Aorta (tissue), 5 donors: Measurements from ENCODE around the gene MACROD2. TPM values are rescaled to one million over a fixed set of nuclear protein-coding genes. Genes with fewer than 3 reads are reported as not detected.
"Not testable (repeated sequence)": the region's sequence is repeated elsewhere in the genome, so short reads cannot be mapped to it uniquely, and the experiment has no call there.

Experiments used
- ATAC-seq: fragments of 200-7000 bp; cut with Tn5 transposase; one replicate; pipeline ENCODE4 v1.9.1; 2022; ENCODE audit warnings: moderate library complexity; ENCODE audit not compliant: low FRiP score
- DNase-seq, 2 donors: peaks; one replicate each; pipeline ENCODE4 v3.0.0-alpha.2; 2020
- H3K27ac ChIP-seq, 2 donors: one replicate each; pipeline ENCODE4 v1.5.1; 2013; ENCODE audit warnings: low read length in 2 of 2, mild to moderate bottlenecking in 2 of 2, moderate library complexity in 2 of 2, control low read depth in 1 of 2, inconsistent platforms in 1 of 2, low read depth in 1 of 2
- H3K27me3 ChIP-seq, 2 donors: one replicate each; pipeline ENCODE4 v1.6.1; 2013; ENCODE audit warnings: control low read depth in 1 of 2, low read length in 1 of 2, mild to moderate bottlenecking in 1 of 2, moderate library complexity in 1 of 2; ENCODE audit not compliant: insufficient read depth in 2 of 2, control insufficient read depth in 1 of 2
- H3K36me3 ChIP-seq, 2 donors: one replicate each; pipeline ENCODE4 v1.6.1; 2013; ENCODE audit warnings: control low read depth in 1 of 2, low read length in 1 of 2, mild to moderate bottlenecking in 1 of 2; ENCODE audit not compliant: insufficient read depth in 2 of 2, control insufficient read depth in 1 of 2
- H3K4me1 ChIP-seq, 2 donors: one replicate each; pipeline ENCODE4 v1.6.1; 2013; ENCODE audit warnings: low read length in 2 of 2, control low read depth in 1 of 2, mild to moderate bottlenecking in 1 of 2, moderate library complexity in 1 of 2; ENCODE audit not compliant: insufficient read depth in 2 of 2, control insufficient read depth in 1 of 2
- H3K4me3 ChIP-seq, 2 donors: one replicate each; pipeline ENCODE4 v1.5.1; 2013; ENCODE audit warnings: low read length in 2 of 2, control low read depth in 1 of 2, mild to moderate bottlenecking in 1 of 2
- H3K9me3 ChIP-seq: one replicate; pipeline ENCODE4 v1.6.1; 2013; ENCODE audit warnings: mild to moderate bottlenecking, low read length; ENCODE audit not compliant: control insufficient read depth
- WGBS, 2 donors: extraction: QIAGEN DNeasy Blood & Tissue Kit; methylation state at CpG; one replicate each; pipeline ENCODE4 v1.1.7; 2013; 5-methylcytosine and 5-hydroxymethylcytosine counted together
- intact Hi-C, 2 donors: fragments of 100-400 bp; cut with DNase I; formaldehyde crosslinking; loops; one replicate each; pipeline versions ENCODE4 v1.14.2 to v1.15.0; 2022
- polyA plus RNA-seq, 2 donors: library from polyadenylated mRNA; stranded (reverse); fragments of 200-250 nt; gene quantifications; one replicate each; pipeline ENCODE4 v1.2.3, GENCODE V29; 2013
- total RNA-seq, 2 donors: library from RNA; stranded (reverse); fragmentation: NEBNext Ultra II Directional; extraction: Animal tissue kit (Norgen Biotek cat#: 25700); gene quantifications; one replicate each; pipeline ENCODE4 v1.2.1, GENCODE V29; 2021
- donor health status: healthy with polysubstance abuse.
- donor health status: Bipolar disorder and iron deficiency.
- donor health status: DM: no; HTN: no; CAD: no.
- donor health status: DM: no; HTN: no; CAD: no.
- donor health status: DM: yes; HTN: yes; CAD: no.

MACROD2 gene
- total and polyA plus RNA-seq, 4 donors = 0.90 to 11.2 (median 4.8) TPM

- ATAC-seq = no peak
- WGBS, 2 donors = 94 to 97% methylated on average over 1 of the region's 1 CpG
- intact Hi-C loops = no loop called here
- no peaks in the 10 kb centered on the region for H3K27me3 ChIP-seq
- no peaks in the 10 kb centered on the region for H3K4me1 ChIP-seq
- H3K27ac ChIP-seq = no peak overlapping the region
- peaks cover 1% of the 10 kb centered on the region for H3K9me3 ChIP-seq
- no peaks in the 10 kb centered on the region for H3K36me3 ChIP-seq
- DNase-seq = no peak
- no peak overlapping the region for H3K4me3 ChIP-seq
These were observed 213.6 kb downstream of the MACROD2 start for GRCh38 chr20:14208956-14209355.

GRCh38 chr20:14210146-14210545 lies 214.8 kb downstream of the MACROD2 start:
- no peak for ATAC-seq
- DNase-seq = no peak
- Histone ChIP-seq H3K27me3 (no peaks in the 10 kb centered on the region), H3K4me3 (no peak overlapping the region), H3K9me3 (peaks cover 1% of the 10 kb centered on the region), H3K36me3 (no peaks in the 10 kb centered on the region), H3K27ac (no peak overlapping the region), H3K4me1 (no peaks in the 10 kb centered on the region)
- intact Hi-C loops = no loop called here
- 88 to 94% methylated on average over 1 of the region's 1 CpG for WGBS, 2 donors

GRCh38 chr20:14214046-14214445 lies 218.7 kb downstream of the MACROD2 start:
- H3K4me3 ChIP-seq = no peak overlapping the region
- no peaks in the 10 kb centered on the region for H3K36me3 ChIP-seq
- ATAC-seq (no peak), DNase-seq (no peak)
- no peaks in the 10 kb centered on the region for H3K27me3 ChIP-seq
- no peaks in the 10 kb centered on the region for H3K4me1 ChIP-seq
- 32 to 47% methylated on average over 1 of the region's 1 CpG for WGBS, 2 donors
- H3K9me3 ChIP-seq = peaks cover 1% of the 10 kb centered on the region
- no peak overlapping the region for H3K27ac ChIP-seq
- intact Hi-C loops = no loop called here

- DNase-seq, H3K27me3 ChIP-seq, H3K4me1 ChIP-seq, H3K36me3 ChIP-seq, H3K9me3 ChIP-seq, H3K4me3 ChIP-seq, H3K27ac ChIP-seq, ATAC-seq, intact Hi-C loops: not testable (repeated sequence)
- WGBS, 2 donors = 83 to 86% methylated on average over 1 of the region's 1 CpG
These were observed 220.6 kb downstream of the MACROD2 start for GRCh38 chr20:14215880-14216279.

GRCh38 chr20:14219801-14220461 lies 224.6 kb downstream of the MACROD2 start:
- 83 to 91% methylated on average over 4 of the region's 4 CpGs for WGBS, 2 donors
- no peaks in the 10 kb centered on the region for H3K36me3 ChIP-seq
- no peak overlapping the region for H3K4me3 ChIP-seq
- H3K4me1 ChIP-seq = no peaks in the 10 kb centered on the region
- intact Hi-C loops = no loop called here
- DNase-seq (no peak), ATAC-seq (no peak)
- H3K27ac ChIP-seq = no peak overlapping the region
- no peaks in the 10 kb centered on the region for H3K9me3 ChIP-seq
- no peaks in the 10 kb centered on the region for H3K27me3 ChIP-seq

- no peaks in the 10 kb centered on the region for H3K27me3 ChIP-seq
- ATAC-seq (no peak), DNase-seq (no peak)
- intact Hi-C loops = no loop called here
- no peaks in the 10 kb centered on the region for H3K36me3 ChIP-seq
- WGBS, 2 donors = 93 to 98% methylated on average over 1 of the region's 1 CpG
- H3K9me3 ChIP-seq = no peaks in the 10 kb centered on the region
- H3K4me1 ChIP-seq = no peaks in the 10 kb centered on the region
- H3K4me3 ChIP-seq = no peak overlapping the region
- H3K27ac ChIP-seq = no peak overlapping the region
These were observed 225.7 kb downstream of the MACROD2 start for GRCh38 chr20:14220986-14221385.

- ATAC-seq (no peak), DNase-seq (no peak)
- WGBS, 2 donors = 76 to 90% methylated on average over 3 of the region's 3 CpGs
- no peak overlapping the region for H3K4me3 ChIP-seq
- no peaks in the 10 kb centered on the region for H3K4me1 ChIP-seq
- no peaks in the 10 kb centered on the region for H3K36me3 ChIP-seq
- no peaks in the 10 kb centered on the region for H3K9me3 ChIP-seq
- no peak overlapping the region for H3K27ac ChIP-seq
- no peaks in the 10 kb centered on the region for H3K27me3 ChIP-seq
- intact Hi-C loops = no loop called here
These were observed 228.5 kb downstream of the MACROD2 start for GRCh38 chr20:14223806-14224205.

- 24 to 30% methylated on average over 34 to 50 of the region's 53 CpGs for WGBS, 2 donors
- H3K27me3 ChIP-seq, H3K9me3 ChIP-seq, intact Hi-C loops, H3K36me3 ChIP-seq, H3K27ac ChIP-seq, ATAC-seq, H3K4me1 ChIP-seq, DNase-seq: not testable (repeated sequence)
- H3K4me3 ChIP-seq = peak overlapping the region; percentile 16 to 20
These were observed 231.0 kb downstream of the MACROD2 start for GRCh38 chr20:14226051-14227049.
